Dedifferentiated amniotic fluid mesenchymal stem cell (primary cell): Measurements from ENCODE around the gene OR2Y1.
"Not testable (repeated sequence)": the region's sequence is repeated elsewhere in the genome, so short reads cannot be mapped to it uniquely, and the experiment has no call there.

Source experiments
- DNase-seq: peaks from one replicate; pipeline ENCODE4 v3.0.0-alpha.2; 2016; ENCODE audit errors: extremely low spot score

Gene OR2Y1

GRCh38 chr5:180739271-180739670 lies 587 bp downstream of the OR2Y1 start:
- DNase-seq: no peak

GRCh38 chr5:180736536-180736935 lies 3.3 kb downstream of the OR2Y1 start:
- no peak for DNase-seq

- no peak for DNase-seq
Observed at GRCh38 chr5:180724944-180725343, 14.9 kb downstream of the OR2Y1 start.

- DNase-seq: no peak
Observed at GRCh38 chr5:180723936-180724335, 15.9 kb downstream of the OR2Y1 start.

- DNase-seq: no peak
Observed at GRCh38 chr5:180720486-180720885, 19.4 kb downstream of the OR2Y1 start.

- no peak for DNase-seq
Observed at GRCh38 chr5:180719781-180720180, 20.1 kb downstream of the OR2Y1 start.

- DNase-seq: peak; percentile 47
Observed at GRCh38 chr5:180718810-180719453, 20.9 kb downstream of the OR2Y1 start.

GRCh38 chr5:180717989-180718388 lies 21.9 kb downstream of the OR2Y1 start:
- DNase-seq: no peak

GRCh38 chr5:180704362-180704761 lies 35.5 kb downstream of the OR2Y1 start:
- DNase-seq: no peak

- DNase-seq: no peak
Observed at GRCh38 chr5:180703912-180704311, 35.9 kb downstream of the OR2Y1 start.

- not testable (repeated sequence) for DNase-seq
Observed at GRCh38 chr5:180703371-180703770, 36.5 kb downstream of the OR2Y1 start.

GRCh38 chr5:180700440-180700839 lies 39.4 kb downstream of the OR2Y1 start:
- DNase-seq: not testable (repeated sequence)

GRCh38 chr5:180699042-180699441 lies 40.8 kb downstream of the OR2Y1 start:
- no peak for DNase-seq

- no peak for DNase-seq
Observed at GRCh38 chr5:180696116-180696515, 43.7 kb downstream of the OR2Y1 start.

GRCh38 chr5:180692429-180692828 lies 47.4 kb downstream of the OR2Y1 start:
- DNase-seq: no peak

GRCh38 chr5:180691046-180691445 lies 48.8 kb downstream of the OR2Y1 start:
- no peak for DNase-seq

- DNase-seq: no peak
Observed at GRCh38 chr5:180690562-180690961, 49.3 kb downstream of the OR2Y1 start.

- DNase-seq: no peak
Observed at GRCh38 chr5:180689775-180690174, 50.1 kb downstream of the OR2Y1 start.
